Prostate gland (tissue), 2 donors: Measurements from ENCODE around the gene NLRP9.
"Not testable (repeated sequence)": the region's sequence is repeated elsewhere in the genome, so short reads cannot be mapped to it uniquely, and the experiment has no call there.

Experiments used
- CTCF ChIP-seq, 4 experiments: fragments of 200-600 bp in 2 of 4; fragments of 450-650 bp in 2 of 4; sonication (generic) in 2 of 4; IDR thresholded peaks; 1 replicate in 3 of 4; 2 replicates in 1 of 4; pipeline ENCODE4 v1.5.1; 2016 to 2019; ENCODE audit warnings: antibody characterized with exemption in 4 of 4, mild to moderate bottlenecking in 2 of 4, moderate library complexity in 2 of 4
- POLR2A ChIP-seq: fragments of 450-650 bp; IDR thresholded peaks from one replicate; pipeline ENCODE4 v1.6.1; 2016; ENCODE audit warnings: antibody characterized with exemption, mild to moderate bottlenecking
- POLR2AphosphoS5 ChIP-seq: sonication (generic); formaldehyde crosslinking; IDR thresholded peaks from one replicate; pipeline ENCODE4 v1.6.1; 2017; ENCODE audit warnings: antibody characterized with exemption

DNA sequence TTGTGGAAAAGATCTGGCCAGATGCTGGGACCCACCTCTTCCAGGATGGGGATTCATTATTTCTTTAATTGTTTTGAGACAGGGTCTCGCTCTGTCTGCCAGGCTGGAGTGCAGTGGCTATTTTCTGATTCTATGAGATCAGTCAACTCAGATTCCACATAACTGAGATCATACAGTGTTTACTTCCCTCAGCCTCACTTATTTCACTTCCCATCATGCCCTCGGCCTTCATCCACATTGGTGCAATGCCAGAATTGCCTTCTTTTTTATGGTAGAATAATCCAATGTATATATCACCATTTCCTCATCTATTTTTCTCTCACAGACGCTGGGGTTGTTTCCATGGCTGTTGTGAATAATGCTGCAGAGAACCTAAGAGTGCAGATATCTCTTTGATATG, 31.4 kb upstream of the NLRP9 start:
- not testable (repeated sequence) for TF ChIP-seq CTCF (IDR thresholded peaks at IDR 0.05); POLR2AphosphoS5; POLR2A
